Activated CD4-positive, CD25-positive, alpha-beta regulatory T cell treated with anti-CD3 and anti-CD28 coated beads, Interleukin-2, amount 50 U/mL, for 24 hours (primary cell): Measurements from ENCODE around the gene PSMB1.
"Not testable (repeated sequence)": the region's sequence is repeated elsewhere in the genome, so short reads cannot be mapped to it uniquely, and the experiment has no call there.

ENCODE experiments used
- ATAC-seq, 2 donors: fragments of 150-1000 bp; cut with Tn5 transposase; one replicate each; pipeline ENCODE4 v1.10.0; 2021; ENCODE audit warnings: mild to moderate bottlenecking in 1 of 2, moderate library complexity in 1 of 2

The PSMB1 gene

GRCh38 chr6:170502268-170502667, 50.8 kb downstream of the PSMB1 start:
- not testable (repeated sequence) for ATAC-seq

- no peak for ATAC-seq
Measured at GRCh38 chr6:170500955-170501590, 52.0 kb downstream of the PSMB1 start.

- no peak for ATAC-seq
Measured at GRCh38 chr6:170497841-170498301, 55.2 kb downstream of the PSMB1 start.

- ATAC-seq: no peak
Measured at GRCh38 chr6:170493354-170493753, 59.8 kb downstream of the PSMB1 start.

- no peak for ATAC-seq
Measured at GRCh38 chr6:170490259-170490658, 62.8 kb downstream of the PSMB1 start.

GRCh38 chr6:170489836-170490235, 63.3 kb downstream of the PSMB1 start:
- no peak for ATAC-seq

- ATAC-seq: no peak
Measured at GRCh38 chr6:170487707-170488329, 65.3 kb downstream of the PSMB1 start.

- no peak for ATAC-seq
Measured at GRCh38 chr6:170485159-170485558, 67.9 kb downstream of the PSMB1 start.
